Rectal smooth muscle tissue (tissue), 1 donor: Measurements from ENCODE around the gene AOC1.
A peak's percentile ranks its signal among the peaks of the same experiment; 100 is the strongest.

ENCODE experiments used
- H3K27ac ChIP-seq: one replicate; pipeline ENCODE4 v1.7.0; 2013; ENCODE audit warnings: low read depth, low read length, inconsistent platforms
- H3K27me3 ChIP-seq: one replicate; pipeline ENCODE4 v1.7.0; 2013; ENCODE audit warnings: low read length; ENCODE audit not compliant: control insufficient read depth, insufficient read depth
- H3K36me3 ChIP-seq: one replicate; pipeline ENCODE4 v1.7.0; 2013; ENCODE audit warnings: low read length; ENCODE audit not compliant: control insufficient read depth, insufficient read depth
- H3K4me1 ChIP-seq: one replicate; pipeline ENCODE4 v1.7.0; 2013; ENCODE audit warnings: low read length; ENCODE audit not compliant: control insufficient read depth, insufficient read depth
- H3K4me3 ChIP-seq: one replicate; pipeline ENCODE4 v1.7.0; 2013; ENCODE audit warnings: low read length
- H3K9ac ChIP-seq: one replicate; pipeline ENCODE4 v1.7.0; 2013; ENCODE audit warnings: low read length

The AOC1 gene

GRCh38 chr7:150874401-150875198, 22.3 kb downstream of the AOC1 start:
- Histone ChIP-seq H3K9ac (no peak overlapping the region), H3K27me3 (no peaks in the 10 kb centered on the region), H3K36me3 (no peaks in the 10 kb centered on the region), H3K4me1 (no peaks in the 10 kb centered on the region), H3K4me3 (no peak overlapping the region), H3K27ac (no peak overlapping the region)

GRCh38 chr7:150875791-150876190, 23.5 kb downstream of the AOC1 start:
- Histone ChIP-seq H3K27me3 (no peaks in the 10 kb centered on the region), H3K27ac (no peak overlapping the region)

GRCh38 chr7:150876817-150877526, 24.7 kb downstream of the AOC1 start:
- Histone ChIP-seq H3K27ac (no peak overlapping the region), H3K27me3 (no peaks in the 10 kb centered on the region), H3K4me3 (peak overlapping the region; percentile 1), H3K36me3 (no peaks in the 10 kb centered on the region), H3K9ac (no peak overlapping the region), H3K4me1 (no peaks in the 10 kb centered on the region)

More at GRCh38 chr7:150875791-150876190, 23.5 kb downstream of the AOC1 start:
- Histone ChIP-seq H3K4me3 (no peak overlapping the region), H3K4me1 (no peaks in the 10 kb centered on the region), H3K36me3 (no peaks in the 10 kb centered on the region), H3K9ac (no peak overlapping the region)

- no peaks in the 10 kb centered on the region for H3K4me1 ChIP-seq
- no peaks in the 10 kb centered on the region for H3K36me3 ChIP-seq
- H3K27me3 ChIP-seq, result no peaks in the 10 kb centered on the region
- no peak overlapping the region for H3K4me3 ChIP-seq
- peak overlapping the region; percentile 52 for H3K27ac ChIP-seq
- H3K9ac ChIP-seq, result no peak overlapping the region
Measured at GRCh38 chr7:150877536-150877935, 25.2 kb downstream of the AOC1 start.

GRCh38 chr7:150879345-150879744, 27.0 kb downstream of the AOC1 start:
- no peaks in the 10 kb centered on the region for H3K27me3 ChIP-seq
- no peak overlapping the region for H3K27ac ChIP-seq
- H3K4me3 ChIP-seq, result no peak overlapping the region
- no peak overlapping the region for H3K9ac ChIP-seq
- no peaks in the 10 kb centered on the region for H3K36me3 ChIP-seq
- H3K4me1 ChIP-seq, result no peaks in the 10 kb centered on the region

GRCh38 chr7:150881189-150881588, 28.9 kb downstream of the AOC1 start:
- H3K27ac ChIP-seq, result no peak overlapping the region
- no peak overlapping the region for H3K9ac ChIP-seq
- H3K4me3 ChIP-seq, result no peak overlapping the region
- H3K27me3 ChIP-seq, result no peaks in the 10 kb centered on the region
- no peaks in the 10 kb centered on the region for H3K4me1 ChIP-seq
- H3K36me3 ChIP-seq, result no peaks in the 10 kb centered on the region

GRCh38 chr7:150890853-150891584, 38.7 kb downstream of the AOC1 start:
- Histone ChIP-seq H3K27ac (no peak overlapping the region), H3K36me3 (no peaks in the 10 kb centered on the region), H3K4me1 (no peaks in the 10 kb centered on the region), H3K9ac (no peak overlapping the region), H3K4me3 (no peak overlapping the region), H3K27me3 (no peaks in the 10 kb centered on the region)

- H3K4me1 ChIP-seq, result no peaks in the 10 kb centered on the region
- H3K27ac ChIP-seq, result no peak overlapping the region
- H3K27me3 ChIP-seq, result no peaks in the 10 kb centered on the region
Measured at GRCh38 chr7:150891740-150892139, 39.4 kb downstream of the AOC1 start.

GRCh38 chr7:150895809-150896208, 43.5 kb downstream of the AOC1 start:
- Histone ChIP-seq H3K4me3 (no peak overlapping the region), H3K27me3 (no peaks in the 10 kb centered on the region), H3K4me1 (peaks cover 6% of the 10 kb centered on the region), H3K9ac (no peak overlapping the region), H3K27ac (no peak overlapping the region), H3K36me3 (no peaks in the 10 kb centered on the region)

More at GRCh38 chr7:150891740-150892139, 39.4 kb downstream of the AOC1 start:
- Histone ChIP-seq H3K36me3 (no peaks in the 10 kb centered on the region), H3K9ac (no peak overlapping the region), H3K4me3 (no peak overlapping the region)

- Histone ChIP-seq H3K27me3 (no peaks in the 10 kb centered on the region), H3K36me3 (no peaks in the 10 kb centered on the region), H3K4me1 (peaks cover 13% of the 10 kb centered on the region), H3K27ac (no peak overlapping the region), H3K4me3 (no peak overlapping the region), H3K9ac (no peak overlapping the region)
Measured at GRCh38 chr7:150896562-150897209, 44.4 kb downstream of the AOC1 start.

GRCh38 chr7:150897502-150898474, 45.5 kb downstream of the AOC1 start:
- Histone ChIP-seq H3K9ac (no peak overlapping the region), H3K4me1 (peaks cover 17% of the 10 kb centered on the region), H3K4me3 (no peak overlapping the region), H3K27ac (no peak overlapping the region), H3K36me3 (no peaks in the 10 kb centered on the region), H3K27me3 (no peaks in the 10 kb centered on the region)
